Mucosa of descending colon (tissue), 3 donors: ENCODE measurements around the gene PLXNA2. TPM values are rescaled to one million over a fixed set of nuclear protein-coding genes. Genes with fewer than 3 reads are reported as not detected.
A peak's percentile ranks its signal among the peaks of the same experiment; 100 is the strongest.

Source experiments
- ATAC-seq: fragments of 200-7000 bp; cut with Tn5 transposase; one replicate; pipeline ENCODE4 v1.9.1; 2020; ENCODE audit warnings: mild to moderate bottlenecking, moderate library complexity
- DNase-seq, 3 donors: peaks; one replicate each; pipeline ENCODE4 v3.0.0-alpha.2; 2020
- H3K36me3 ChIP-seq: fragments of 200-600 bp; one replicate; pipeline ENCODE4 v1.8.0; 2021; ENCODE audit warnings: low read depth, mild to moderate bottlenecking
- H3K4me1 ChIP-seq: fragments of 200-600 bp; one replicate; pipeline ENCODE4 v1.8.0; 2021; ENCODE audit warnings: low read depth, mild to moderate bottlenecking
- H3K4me3 ChIP-seq: fragments of 200-600 bp; one replicate; pipeline ENCODE4 v1.8.0; 2021; ENCODE audit warnings: mild to moderate bottlenecking
- H3K9me3 ChIP-seq: fragments of 200-600 bp; one replicate; pipeline ENCODE4 v1.8.0; 2021; ENCODE audit warnings: mild to moderate bottlenecking
- intact Hi-C, 2 donors: fragments of 100-400 bp; cut with DNase I in 1 of 2; cut with micrococcal nuclease in 1 of 2; formaldehyde crosslinking; loops; one replicate each; pipeline versions ENCODE4 v1.11.0 to v1.11.1; 2022; cut with DNase I, micrococcal nuclease
- total RNA-seq, 3 donors: library from RNA; stranded (reverse); fragmentation: NEBNext Ultra II Directional in 2 of 3; extraction: Animal tissue kit (Norgen Biotek cat#: 25700) in 2 of 3; gene quantifications; one replicate each; pipeline versions ENCODE4 v1.2.1 to v1.2.4, GENCODE V29; 2021 to 2023
- TF ChIP-seq, protein P1 (sequence below): fragments of 200-600 bp; IDR thresholded peaks from one replicate; pipeline ENCODE4 v1.8.0; 2022; ENCODE audit warnings: antibody characterized with exemption, mild to moderate bottlenecking
- donor health status: DM: no; HTN: no; CAD: no; lungs with moderate emphysema.
- donor health status: DM: no; HTN: no; CAD: no.
- donor health status: DM: no; HTN: yes; CAD: no.

The PLXNA2 gene
- total RNA-seq, 3 donors from 2014 or later, result 65.5 to 127 (median 70.6) TPM

DNA sequence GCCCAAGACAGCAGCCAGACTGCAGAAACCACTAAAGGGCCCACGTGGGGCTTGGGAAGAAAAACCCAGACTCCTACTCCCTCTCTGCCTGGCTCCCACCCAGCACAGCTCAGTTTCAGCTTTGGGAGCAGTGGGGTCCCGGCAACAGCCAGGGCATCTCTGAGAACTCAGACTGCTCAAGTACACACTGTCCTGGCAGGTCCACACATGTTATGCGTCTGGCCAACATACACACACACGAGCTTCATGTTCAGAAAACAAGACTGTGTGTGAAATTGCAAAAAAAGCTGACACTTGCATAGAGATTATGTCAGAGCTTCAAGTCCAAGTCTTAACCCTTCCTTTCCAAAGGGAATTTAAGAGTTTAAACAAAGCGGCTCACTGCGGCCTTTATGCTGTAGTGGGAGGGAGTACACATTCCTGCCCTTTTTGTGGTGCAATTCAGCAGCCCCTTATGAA lies 196.7 kb downstream of the PLXNA2 start:
- intact Hi-C loops, result no loop called here
- DNase-seq (peak; percentile 22 to 76 (median 46)), ATAC-seq (peak; percentile 50)
- H3K9me3 ChIP-seq, result no peaks in the 10 kb centered on the region
- peaks cover 5% of the 10 kb centered on the region for H3K4me1 ChIP-seq
- TF ChIP-seq, protein P1, sequence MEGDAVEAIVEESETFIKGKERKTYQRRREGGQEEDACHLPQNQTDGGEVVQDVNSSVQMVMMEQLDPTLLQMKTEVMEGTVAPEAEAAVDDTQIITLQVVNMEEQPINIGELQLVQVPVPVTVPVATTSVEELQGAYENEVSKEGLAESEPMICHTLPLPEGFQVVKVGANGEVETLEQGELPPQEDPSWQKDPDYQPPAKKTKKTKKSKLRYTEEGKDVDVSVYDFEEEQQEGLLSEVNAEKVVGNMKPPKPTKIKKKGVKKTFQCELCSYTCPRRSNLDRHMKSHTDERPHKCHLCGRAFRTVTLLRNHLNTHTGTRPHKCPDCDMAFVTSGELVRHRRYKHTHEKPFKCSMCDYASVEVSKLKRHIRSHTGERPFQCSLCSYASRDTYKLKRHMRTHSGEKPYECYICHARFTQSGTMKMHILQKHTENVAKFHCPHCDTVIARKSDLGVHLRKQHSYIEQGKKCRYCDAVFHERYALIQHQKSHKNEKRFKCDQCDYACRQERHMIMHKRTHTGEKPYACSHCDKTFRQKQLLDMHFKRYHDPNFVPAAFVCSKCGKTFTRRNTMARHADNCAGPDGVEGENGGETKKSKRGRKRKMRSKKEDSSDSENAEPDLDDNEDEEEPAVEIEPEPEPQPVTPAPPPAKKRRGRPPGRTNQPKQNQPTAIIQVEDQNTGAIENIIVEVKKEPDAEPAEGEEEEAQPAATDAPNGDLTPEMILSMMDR, result no peak
- peaks cover 7% of the 10 kb centered on the region for H3K36me3 ChIP-seq
- H3K4me3 ChIP-seq, result no peak overlapping the region

DNA sequence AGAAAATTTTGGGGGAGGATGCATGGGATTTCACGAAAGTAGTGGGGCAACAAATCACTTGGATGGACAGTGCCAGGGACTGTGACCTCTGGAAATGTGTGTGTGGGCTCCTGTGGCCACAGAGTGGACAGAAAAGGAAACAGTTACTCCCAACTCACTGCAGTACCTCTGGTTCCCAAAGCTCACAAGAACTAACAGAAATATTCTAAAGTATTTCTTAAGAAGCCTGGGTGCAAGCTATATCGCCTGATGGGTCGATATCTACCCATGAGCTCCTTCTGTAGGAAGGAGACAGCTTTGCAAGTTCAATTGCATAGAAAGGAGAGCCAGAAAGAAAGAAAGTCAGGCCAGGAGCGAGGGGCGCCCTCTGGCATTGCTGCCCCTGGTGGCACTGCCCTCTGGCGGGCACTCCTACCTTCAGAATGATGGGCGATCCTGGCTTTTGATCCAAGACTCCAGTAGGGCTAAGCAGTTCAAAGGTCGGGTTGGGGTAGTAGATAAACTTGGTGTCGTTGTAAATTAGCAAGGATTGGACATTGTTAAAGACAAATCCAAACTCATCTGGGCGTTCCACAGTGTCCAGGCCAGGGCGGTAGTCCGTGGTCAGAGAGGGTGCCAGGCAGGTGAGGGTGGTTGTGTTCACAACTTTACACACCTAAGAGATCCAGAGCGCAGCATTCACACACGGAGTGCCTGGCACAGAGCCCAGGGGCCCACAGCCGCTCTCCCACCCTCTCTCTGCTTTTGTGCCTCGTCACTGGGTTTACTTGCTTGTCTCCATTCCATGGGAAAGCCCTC lies 198.5 kb downstream of the PLXNA2 start:
- intact Hi-C loops, result no loop called here
- DNase-seq (peak in 1 of 3 donors; percentile 17), ATAC-seq (peak; percentile 72)
- peaks cover 5% of the 10 kb centered on the region for H3K4me1 ChIP-seq
- no peak overlapping the region for H3K4me3 ChIP-seq
- TF ChIP-seq, protein P1, result no peak
- H3K9me3 ChIP-seq, result no peaks in the 10 kb centered on the region
- H3K36me3 ChIP-seq, result peaks cover 10% of the 10 kb centered on the region

DNA sequence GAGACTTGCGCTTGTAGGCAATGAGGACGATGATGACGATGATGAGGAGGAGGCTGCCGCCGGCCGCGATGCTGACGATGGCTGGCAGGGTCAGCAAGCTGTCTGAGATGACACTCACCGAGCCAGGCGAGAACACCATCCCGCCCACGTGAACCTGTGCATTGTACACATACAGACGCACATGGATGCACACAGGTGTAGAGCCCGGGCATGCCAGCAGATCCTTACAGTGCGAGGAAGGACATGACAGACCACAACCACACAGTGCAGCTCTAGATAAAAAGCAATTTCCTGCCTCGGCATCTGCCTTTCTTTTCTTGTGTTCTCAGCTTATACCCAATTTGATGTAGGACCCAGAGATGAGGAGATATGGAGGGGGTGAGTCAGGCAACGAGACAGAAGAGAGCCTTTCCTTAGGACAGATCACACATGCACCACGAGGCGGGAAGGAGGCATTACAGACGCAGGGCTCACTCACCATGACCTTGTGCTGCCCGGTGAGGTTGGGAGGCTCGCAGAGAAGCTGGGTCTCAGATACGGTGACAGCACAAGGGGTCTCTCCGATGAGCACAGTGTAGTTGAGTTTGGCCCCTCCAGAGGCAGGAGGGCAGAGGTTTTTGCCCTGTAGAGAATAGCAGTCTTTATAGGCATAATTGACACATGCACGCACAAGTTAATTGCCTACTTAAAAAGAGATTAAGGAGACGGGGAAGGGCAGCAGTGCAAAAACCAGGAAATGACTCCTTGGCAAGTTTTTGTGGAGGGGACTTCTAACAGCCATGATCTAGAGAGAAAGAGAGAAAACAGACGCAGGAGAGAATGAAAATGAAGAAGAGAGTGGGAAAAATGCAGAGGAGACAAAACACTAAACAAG lies 199.4 kb downstream of the PLXNA2 start:
- Histone ChIP-seq H3K4me1 (peaks cover 5% of the 10 kb centered on the region), H3K9me3 (no peaks in the 10 kb centered on the region), H3K36me3 (peaks cover 10% of the 10 kb centered on the region), H3K4me3 (no peak overlapping the region)
- TF ChIP-seq, protein P1, result no peak
- ATAC-seq, result no peak
- intact Hi-C loops, result no loop called here
- no peak for DNase-seq

DNA sequence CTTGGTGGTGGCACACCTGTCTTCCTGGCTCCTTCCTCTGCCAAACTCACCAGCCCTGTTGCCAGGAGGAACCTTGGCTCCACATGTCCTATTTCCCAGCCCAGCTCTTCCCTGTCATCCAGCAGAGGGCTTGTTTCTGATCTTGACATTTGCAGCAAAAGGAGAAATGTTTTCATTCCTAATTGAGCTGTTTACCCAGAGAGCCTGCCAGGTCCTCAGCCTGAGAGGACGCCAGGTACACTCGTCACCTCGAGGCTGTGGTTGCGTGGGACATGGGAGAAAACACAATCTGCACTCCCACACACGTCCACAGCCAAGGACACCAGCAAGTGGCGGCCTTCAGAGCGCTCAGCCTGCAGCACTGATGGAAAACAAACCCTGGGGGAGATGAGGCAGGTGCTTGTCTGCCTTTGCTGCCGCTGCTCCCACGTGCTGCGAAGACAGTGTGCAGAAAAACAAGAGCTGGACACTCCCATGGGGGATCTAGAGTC lies 200.4 kb downstream of the PLXNA2 start:
- H3K9me3 ChIP-seq, result no peaks in the 10 kb centered on the region
- H3K36me3 ChIP-seq, result peaks cover 10% of the 10 kb centered on the region
- intact Hi-C loops, result no loop called here
- H3K4me3 ChIP-seq, result no peak overlapping the region
- H3K4me1 ChIP-seq, result peaks cover 5% of the 10 kb centered on the region
- TF ChIP-seq, protein P1, result no peak
- no peak for ATAC-seq
- DNase-seq, result no peak

DNA sequence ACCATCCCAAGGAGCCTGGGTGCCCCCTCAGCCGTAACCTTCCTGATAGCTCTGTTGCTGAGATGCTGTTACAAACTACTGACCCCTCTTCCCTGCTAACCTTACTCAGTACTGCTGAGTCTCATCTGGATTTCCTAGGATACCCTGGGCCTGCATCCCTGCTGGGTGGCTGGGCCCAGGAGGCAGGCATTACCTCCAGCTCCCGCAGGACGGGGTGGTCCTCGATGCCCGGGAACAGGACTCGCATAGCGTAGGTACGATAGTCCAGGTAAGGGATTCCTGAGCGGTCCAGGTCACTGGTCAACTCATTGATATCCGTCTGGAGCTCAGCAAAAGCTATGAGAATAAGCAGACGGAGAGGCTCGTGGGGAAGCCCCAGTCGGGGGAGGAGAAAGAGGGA lies 201.3 kb downstream of the PLXNA2 start:
- peaks cover 10% of the 10 kb centered on the region for H3K36me3 ChIP-seq
- TF ChIP-seq, protein P1, result no peak
- DNase-seq (no peak), ATAC-seq (no peak)
- H3K4me3 ChIP-seq, result no peak overlapping the region
- no peaks in the 10 kb centered on the region for H3K9me3 ChIP-seq
- peaks cover 5% of the 10 kb centered on the region for H3K4me1 ChIP-seq
- intact Hi-C loops, result no loop called here
